SKM-1 treated with dmso at 0.1 percent for 144 hours (cell line): Measurements from ENCODE around the gene SDK1.

ENCODE experiments used
- DNase-seq: peaks from one replicate; lab custom pipeline; 2025; ENCODE audit not compliant: unreplicated experiment; lab: John Stamatoyannopoulos, UW

Gene SDK1

GRCh38 chr7:3408814-3409595 is 108.0 kb downstream of the SDK1 start:
- DNase-seq = no peak

GRCh38 chr7:3412871-3413270 is 111.8 kb downstream of the SDK1 start:
- no peak for DNase-seq

GRCh38 chr7:3415861-3416312 is 114.8 kb downstream of the SDK1 start:
- DNase-seq = no peak

DNA sequence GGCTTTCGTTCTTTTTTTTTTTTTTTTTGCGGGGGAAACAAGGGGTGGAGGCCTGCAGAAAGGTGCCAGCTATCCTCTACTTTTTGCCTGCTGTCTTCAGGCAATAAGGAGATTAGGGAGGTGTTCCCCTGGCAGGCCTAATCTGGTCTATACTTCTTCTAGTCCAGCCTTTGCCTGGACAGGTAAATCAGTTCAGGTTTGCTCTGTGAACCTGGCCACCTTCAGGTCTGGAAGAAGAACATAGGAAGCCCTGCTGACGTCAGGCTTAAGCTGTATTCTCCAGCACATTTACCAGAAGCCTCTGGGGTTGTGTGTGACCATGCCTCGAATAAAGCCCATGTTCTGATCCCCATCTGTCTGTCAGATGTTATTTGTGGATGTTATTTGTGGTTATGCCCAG is 115.4 kb downstream of the SDK1 start:
- no peak for DNase-seq

DNA sequence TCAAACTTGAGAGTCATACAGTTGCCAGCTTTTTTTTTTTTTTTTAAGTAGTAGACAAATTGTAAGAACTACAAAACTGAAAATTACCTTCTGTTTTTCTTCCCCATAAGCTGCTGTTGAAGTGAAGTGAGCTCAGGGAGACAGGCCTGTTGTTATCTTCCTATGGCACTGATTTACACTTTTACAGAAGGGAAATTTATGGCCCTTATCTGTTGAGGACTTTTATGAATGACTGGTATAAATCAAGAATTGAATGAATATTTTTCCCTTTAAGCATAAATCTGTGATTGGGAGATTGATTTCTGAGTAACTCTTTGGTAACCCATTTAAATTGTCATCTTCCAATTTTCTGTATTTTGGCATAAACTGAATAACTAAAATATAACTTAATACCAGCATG is 124.0 kb downstream of the SDK1 start:
- no peak for DNase-seq

DNA sequence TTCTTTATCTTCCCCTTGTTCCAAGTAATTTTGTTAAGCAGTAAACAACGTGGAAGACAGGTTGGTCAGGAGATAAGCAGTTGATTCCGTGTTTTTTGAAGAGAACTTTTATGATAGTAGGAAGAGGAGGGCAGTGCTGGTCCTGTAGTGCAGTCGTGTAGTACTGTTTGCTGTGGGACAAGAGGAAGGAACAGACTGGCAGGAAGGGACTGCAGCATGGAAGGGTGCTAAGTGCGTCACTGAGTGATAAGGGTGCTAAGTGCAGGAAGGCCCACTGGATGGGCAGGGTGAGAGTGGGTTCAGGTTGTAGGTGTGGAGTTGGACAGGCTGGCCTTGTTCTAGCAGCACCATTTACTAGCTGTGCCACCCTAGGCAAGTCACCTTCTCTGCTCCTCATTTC is 125.0 kb downstream of the SDK1 start:
- DNase-seq = no peak

DNA sequence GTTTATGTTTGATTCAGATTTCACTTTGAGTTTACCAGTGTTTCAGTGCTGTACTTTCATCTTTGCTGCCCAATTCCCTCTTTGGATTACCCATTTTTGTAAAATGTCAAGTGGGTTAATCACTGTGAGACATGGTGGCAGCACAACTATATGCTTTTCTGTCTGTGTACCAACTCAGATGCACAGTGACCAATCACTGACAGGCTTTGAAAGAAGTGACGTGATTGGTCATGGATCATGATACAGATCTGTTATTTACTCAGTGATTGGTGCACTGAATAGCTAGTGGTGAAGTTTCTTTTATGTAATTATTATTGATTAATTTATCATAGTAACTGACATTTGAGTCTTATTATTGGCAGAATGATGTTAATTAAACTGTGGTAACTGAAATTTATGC is 126.9 kb downstream of the SDK1 start:
- no peak for DNase-seq

DNA sequence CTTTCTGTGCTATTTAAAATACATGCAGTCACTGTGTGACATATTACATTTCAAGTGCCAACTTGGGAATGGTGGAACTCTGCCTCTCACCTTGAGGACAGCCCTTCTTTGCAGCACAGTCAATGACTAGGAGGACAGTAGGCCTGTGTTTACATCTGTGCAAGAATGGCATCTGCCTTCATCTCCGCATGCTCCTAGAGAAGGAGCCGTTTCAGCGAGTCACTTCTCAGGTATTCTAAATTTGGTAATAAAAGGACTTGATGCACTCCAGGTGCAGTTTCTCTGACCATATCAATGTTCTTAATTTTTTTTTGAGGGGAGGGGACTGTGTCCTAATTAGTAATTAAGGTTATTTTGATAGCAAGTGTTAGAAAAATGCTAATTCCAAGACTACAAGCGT is 128.9 kb downstream of the SDK1 start:
- DNase-seq = no peak

DNA sequence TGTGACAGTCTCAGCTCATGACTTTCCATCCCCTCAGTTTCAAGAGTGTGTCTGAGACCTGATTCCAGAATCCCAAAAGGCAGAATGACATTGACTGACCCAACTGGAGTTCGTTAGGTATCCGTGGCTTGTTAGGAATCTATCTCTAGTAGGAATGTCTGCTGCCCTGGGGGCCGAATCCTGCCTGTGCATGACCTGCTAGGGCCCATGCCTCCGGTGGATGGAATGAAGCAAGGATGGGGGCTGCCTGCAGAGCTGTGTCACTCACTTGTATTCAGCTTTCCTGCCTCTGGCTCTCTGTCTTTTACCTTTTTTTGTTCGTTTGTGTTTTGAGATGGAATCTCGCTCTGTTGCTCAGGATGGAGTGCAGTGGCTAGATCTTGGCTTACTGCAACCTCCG is 129.5 kb downstream of the SDK1 start:
- DNase-seq = no peak

GRCh38 chr7:3431306-3431705 is 130.3 kb downstream of the SDK1 start:
- DNase-seq = no peak

DNA sequence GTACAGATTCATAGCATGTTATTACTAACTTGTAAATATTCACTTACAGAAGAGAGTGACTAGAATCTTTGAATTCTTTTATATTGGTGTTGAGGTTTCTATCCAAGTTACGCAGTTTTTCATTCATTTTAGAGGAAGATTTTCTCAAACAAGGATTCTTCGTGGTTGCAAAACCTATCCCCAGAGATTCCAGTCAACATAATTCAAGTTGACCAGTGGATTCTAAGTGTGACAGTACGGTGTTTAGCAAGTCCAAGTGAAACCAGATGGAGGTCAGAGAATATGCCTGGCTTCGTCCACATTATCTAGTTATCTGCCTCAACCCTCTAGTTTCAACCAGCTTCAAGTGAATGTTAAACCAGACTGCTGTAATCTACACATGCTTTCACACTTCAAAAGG is 131.9 kb downstream of the SDK1 start:
- DNase-seq = no peak

GRCh38 chr7:3434611-3435010 is 133.6 kb downstream of the SDK1 start:
- no peak for DNase-seq

DNA sequence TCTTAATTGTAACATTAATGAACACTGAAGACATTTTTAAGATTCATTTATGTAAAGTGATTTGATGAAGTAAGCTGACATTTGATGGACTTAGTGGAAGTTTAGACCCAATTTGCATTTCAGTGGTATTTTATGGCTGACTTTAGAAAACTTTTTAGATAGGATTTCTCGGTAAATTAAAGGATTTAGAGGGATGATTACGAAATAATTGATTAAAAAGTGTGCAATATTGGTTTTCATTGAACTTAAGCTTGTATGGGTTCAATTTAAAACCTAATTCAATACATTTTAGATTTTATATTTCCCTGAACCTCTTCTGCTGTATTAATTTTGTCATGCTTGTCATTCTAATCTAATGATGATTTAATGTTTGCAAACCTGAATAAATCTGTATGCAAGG is 135.1 kb downstream of the SDK1 start:
- no peak for DNase-seq

- DNase-seq = no peak
These were observed 135.7 kb downstream of the SDK1 start for GRCh38 chr7:3436746-3437145.

GRCh38 chr7:3437467-3437866 is 136.4 kb downstream of the SDK1 start:
- DNase-seq = no peak

DNA sequence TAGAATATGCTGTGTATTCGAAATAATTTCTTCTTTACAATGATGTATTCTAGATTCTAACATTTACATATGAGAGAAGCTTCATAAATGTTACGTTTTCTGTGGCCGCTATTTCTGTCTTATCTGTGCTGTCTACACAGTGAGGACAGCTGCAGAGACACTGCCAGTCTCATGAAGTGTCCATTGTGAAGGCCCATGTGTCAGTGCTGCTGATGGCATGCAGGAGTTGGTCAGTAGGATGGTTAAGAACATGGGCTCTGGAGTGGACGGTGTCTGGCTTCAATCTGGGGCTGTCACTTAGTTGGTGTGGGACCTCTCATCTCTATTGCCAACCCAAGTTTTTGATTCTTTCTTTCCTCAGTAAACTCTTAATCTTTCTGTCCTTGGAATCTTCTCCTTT is 137.3 kb downstream of the SDK1 start:
- DNase-seq = no peak

GRCh38 chr7:3439333-3440030 is 138.4 kb downstream of the SDK1 start:
- no peak for DNase-seq

- no peak for DNase-seq
These were observed 139.5 kb downstream of the SDK1 start for GRCh38 chr7:3440509-3440908.

GRCh38 chr7:3443716-3444115 is 142.7 kb downstream of the SDK1 start:
- no peak for DNase-seq

GRCh38 chr7:3446786-3447185 is 145.7 kb downstream of the SDK1 start:
- no peak for DNase-seq

DNA sequence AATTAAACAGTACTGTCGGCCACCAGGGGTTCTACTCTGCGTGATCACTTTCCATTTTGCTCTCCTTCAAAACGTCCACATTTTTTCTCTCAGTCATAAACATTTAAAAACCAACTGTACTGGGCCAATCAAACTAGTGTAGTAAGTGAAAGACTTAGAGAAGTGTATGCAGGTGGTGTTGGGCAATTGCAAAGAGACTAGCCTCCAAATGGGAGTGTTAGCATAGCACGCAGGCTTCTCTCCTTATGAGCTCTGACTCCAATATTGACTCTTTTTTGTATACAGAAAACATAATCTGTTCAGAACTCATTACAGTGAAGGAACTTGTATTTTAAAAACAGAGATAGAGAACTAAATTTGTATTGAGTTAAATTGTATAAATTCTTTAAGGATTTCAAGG is 150.6 kb downstream of the SDK1 start:
- DNase-seq = no peak

GRCh38 chr7:3453398-3453797 is 152.3 kb downstream of the SDK1 start:
- DNase-seq = no peak
